ENCODE measurements around the gene TSC2.
"Not testable (repeated sequence)": the region's sequence is repeated elsewhere in the genome, so short reads cannot be mapped to it uniquely, and the experiment has no call there.

TSC2 gene

GRCh38 chr16:2124694-2125444 lies 77.1 kb downstream of the TSC2 start:
- DNase-seq = peak; percentile 85

GRCh38 chr16:2125609-2126008 lies 77.8 kb downstream of the TSC2 start:
- not testable (repeated sequence) for DNase-seq

GRCh38 chr16:2126161-2126743 lies 78.5 kb downstream of the TSC2 start:
- peak; percentile 15 for DNase-seq

- not testable (repeated sequence) for DNase-seq
These were observed 79.3 kb downstream of the TSC2 start for GRCh38 chr16:2126928-2127556.

GRCh38 chr16:2127630-2128280 lies 80.0 kb downstream of the TSC2 start:
- peak; percentile 70 for DNase-seq

- DNase-seq = not testable (repeated sequence)
These were observed 81.5 kb downstream of the TSC2 start for GRCh38 chr16:2129251-2129650.

- not testable (repeated sequence) for DNase-seq
These were observed 82.2 kb downstream of the TSC2 start for GRCh38 chr16:2129890-2130447.

- DNase-seq = not testable (repeated sequence)
These were observed 86.0 kb downstream of the TSC2 start for GRCh38 chr16:2133797-2134196.

GRCh38 chr16:2135071-2135470 lies 87.3 kb downstream of the TSC2 start:
- DNase-seq = not testable (repeated sequence)

GRCh38 chr16:2135770-2136490 lies 88.1 kb downstream of the TSC2 start, which contains the start of gene PKD1:
PKD1 (minus strand) TSS chr16:2135898; CDS start chr16:2135689, 209 bp downstream.
- peak; percentile 95 for DNase-seq
